ENCODE data around the gene SORCS2.

Gene SORCS2

DNA sequence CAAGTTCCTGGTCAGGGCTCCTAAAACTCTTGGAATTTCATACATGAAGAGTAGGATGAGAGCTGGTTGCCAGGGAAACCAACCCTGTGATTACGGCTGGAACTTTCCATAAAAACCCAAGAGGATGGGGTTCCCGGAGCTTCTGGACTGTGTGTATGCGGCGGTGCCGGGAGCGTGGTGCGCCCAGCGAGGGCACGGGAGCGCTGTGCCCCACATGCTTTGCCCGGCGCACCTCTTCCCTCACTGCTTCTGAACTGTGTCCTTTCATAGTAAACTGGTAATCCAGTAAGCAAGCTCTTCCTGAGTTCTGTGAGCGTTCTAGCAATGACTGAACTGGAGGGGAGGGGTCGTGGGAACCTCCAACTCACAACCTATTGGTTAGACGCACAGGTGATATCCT lies 594.7 kb downstream of the SORCS2 start:
- DNase-seq = no peak

DNA sequence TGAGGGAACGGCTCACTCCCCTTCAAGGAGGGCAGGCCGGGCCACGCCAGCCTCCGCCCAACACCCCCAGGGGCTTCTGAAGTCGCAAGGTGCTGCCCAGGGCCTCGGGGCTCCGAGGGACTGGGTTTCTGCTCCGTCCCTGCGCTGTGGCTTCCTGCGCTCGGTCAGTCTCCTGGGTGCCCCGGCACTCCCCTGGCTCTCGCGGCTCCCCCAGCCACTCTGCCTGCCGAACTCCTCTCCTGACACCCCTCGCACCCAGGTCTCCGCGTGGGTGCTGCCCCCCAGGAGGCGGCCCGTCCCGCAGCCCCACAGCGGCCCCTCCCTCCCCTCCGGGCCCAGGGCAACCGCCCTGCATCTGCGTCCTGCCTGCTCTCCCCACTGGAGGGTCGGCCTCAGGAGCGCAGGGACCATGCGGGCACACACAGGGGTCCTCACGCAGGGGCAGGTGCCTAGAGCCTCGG lies 595.4 kb downstream of the SORCS2 start:
- DNase-seq = no peak

DNA sequence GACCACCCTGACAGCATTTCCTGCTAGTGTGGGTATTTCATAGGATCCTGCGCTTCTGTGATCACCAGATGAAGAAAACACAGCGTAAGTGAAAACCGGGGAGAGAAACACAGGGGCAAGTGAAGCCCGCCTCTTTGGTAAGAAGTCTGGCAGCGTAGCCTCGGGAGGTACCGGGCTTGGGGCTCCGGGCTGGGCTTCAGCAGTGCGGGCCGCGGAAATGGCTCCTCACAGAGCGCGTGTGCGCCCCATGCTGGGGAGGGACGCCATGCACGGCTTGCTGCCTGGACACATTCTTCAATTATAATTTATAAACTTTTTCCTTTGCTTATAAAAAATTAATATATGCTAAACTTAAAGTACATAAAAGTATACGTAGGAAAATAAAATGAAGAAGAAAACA lies 595.9 kb downstream of the SORCS2 start:
- DNase-seq = no peak

GRCh38 chr4:7788694-7789425 lies 596.5 kb downstream of the SORCS2 start:
- peak; percentile 62 to 86 (median 82) for DNase-seq

- DNase-seq = no peak
Measured at GRCh38 chr4:7790023-7790422, 597.7 kb downstream of the SORCS2 start.

- DNase-seq = no peak
Measured at GRCh38 chr4:7790999-7791398, 598.7 kb downstream of the SORCS2 start.
